NOMO-1 treated with DMSO at 0.1 percent for 48 hours (cell line): ENCODE data around the gene ANTXR1.
"Not testable (repeated sequence)": the region's sequence is repeated elsewhere in the genome, so short reads cannot be mapped to it uniquely, and the experiment has no call there.

Source experiments
- DNase-seq: peaks from one replicate; lab custom pipeline; 2025; ENCODE audit not compliant: unreplicated experiment; lab: John Stamatoyannopoulos, UW

The ANTXR1 gene

GRCh38 chr2:69163109-69163508 lies 150.1 kb downstream of the ANTXR1 start:
- DNase-seq: peak; percentile 98

- no peak for DNase-seq
Observed at GRCh38 chr2:69163556-69163955, 150.6 kb downstream of the ANTXR1 start.

- DNase-seq: no peak
Observed at GRCh38 chr2:69164061-69164778, 151.2 kb downstream of the ANTXR1 start.

GRCh38 chr2:69165091-69165880 lies 152.3 kb downstream of the ANTXR1 start:
- peak; percentile 28 for DNase-seq

GRCh38 chr2:69166465-69166811 lies 153.5 kb downstream of the ANTXR1 start:
- DNase-seq: no peak

- no peak for DNase-seq
Observed at GRCh38 chr2:69166812-69167468, 154.0 kb downstream of the ANTXR1 start.

GRCh38 chr2:69167469-69167822 lies 154.5 kb downstream of the ANTXR1 start:
- no peak for DNase-seq

- DNase-seq: no peak
Observed at GRCh38 chr2:69168144-69168813, 155.3 kb downstream of the ANTXR1 start.

- no peak for DNase-seq
Observed at GRCh38 chr2:69168950-69169654, 156.1 kb downstream of the ANTXR1 start.

GRCh38 chr2:69169655-69170389 lies 156.8 kb downstream of the ANTXR1 start:
- DNase-seq: peak; percentile 28

GRCh38 chr2:69170661-69171060 lies 157.7 kb downstream of the ANTXR1 start:
- DNase-seq: no peak

GRCh38 chr2:69171116-69171896 lies 158.3 kb downstream of the ANTXR1 start:
- no peak for DNase-seq

- no peak for DNase-seq
Observed at GRCh38 chr2:69171897-69172525, 159.0 kb downstream of the ANTXR1 start.

GRCh38 chr2:69173706-69174105 lies 160.7 kb downstream of the ANTXR1 start:
- DNase-seq: no peak

GRCh38 chr2:69174211-69174610 lies 161.2 kb downstream of the ANTXR1 start:
- not testable (repeated sequence) for DNase-seq

- no peak for DNase-seq
Observed at GRCh38 chr2:69175790-69176715, 163.1 kb downstream of the ANTXR1 start.

- no peak for DNase-seq
Observed at GRCh38 chr2:69177063-69177771, 164.2 kb downstream of the ANTXR1 start.
